Choroid plexus epithelial cell (primary cell): Measurements from ENCODE around the gene DHX40.

Experiments
- DNase-seq: peaks from one replicate; pipeline ENCODE4 v3.0.0-alpha.2; 2010; ENCODE audit warnings: low read depth
- H3K4me3 ChIP-seq: 2 replicates; pipeline ENCODE4 v1.5.1; 2011; ENCODE audit warnings: low read depth, mild to moderate bottlenecking, control low read depth, low read length, moderate library complexity
- TF ChIP-seq, protein P1 (sequence below): conservative IDR thresholded peaks from 2 replicates; pipeline ENCODE4 v1.5.1; 2011; ENCODE audit warnings: low read depth, mild to moderate bottlenecking, control low read depth, inconsistent platforms, low read length, moderate library complexity

Gene DHX40

DNA sequence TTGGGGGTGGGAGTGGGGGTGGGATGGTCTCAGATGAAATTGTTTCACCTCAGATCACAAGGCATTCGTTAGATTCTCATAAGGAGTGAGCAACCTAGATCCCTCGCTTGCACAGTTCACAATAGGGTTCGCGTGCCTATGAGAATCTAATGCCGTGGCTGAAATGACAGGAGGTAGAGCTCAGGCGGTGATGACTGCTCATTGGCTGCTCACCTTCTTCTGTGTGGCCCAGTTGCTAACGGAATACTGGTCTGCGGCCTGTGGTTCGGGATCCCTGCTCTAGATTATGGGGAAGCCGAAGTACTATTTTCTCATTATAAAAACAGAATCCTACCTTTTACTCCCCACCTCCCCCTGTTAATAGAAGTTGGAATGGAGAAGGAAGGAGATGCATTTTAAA is 73.1 kb downstream of the DHX40 start:
- H3K4me3 ChIP-seq, result no peak overlapping the region
- TF ChIP-seq, protein P1, sequence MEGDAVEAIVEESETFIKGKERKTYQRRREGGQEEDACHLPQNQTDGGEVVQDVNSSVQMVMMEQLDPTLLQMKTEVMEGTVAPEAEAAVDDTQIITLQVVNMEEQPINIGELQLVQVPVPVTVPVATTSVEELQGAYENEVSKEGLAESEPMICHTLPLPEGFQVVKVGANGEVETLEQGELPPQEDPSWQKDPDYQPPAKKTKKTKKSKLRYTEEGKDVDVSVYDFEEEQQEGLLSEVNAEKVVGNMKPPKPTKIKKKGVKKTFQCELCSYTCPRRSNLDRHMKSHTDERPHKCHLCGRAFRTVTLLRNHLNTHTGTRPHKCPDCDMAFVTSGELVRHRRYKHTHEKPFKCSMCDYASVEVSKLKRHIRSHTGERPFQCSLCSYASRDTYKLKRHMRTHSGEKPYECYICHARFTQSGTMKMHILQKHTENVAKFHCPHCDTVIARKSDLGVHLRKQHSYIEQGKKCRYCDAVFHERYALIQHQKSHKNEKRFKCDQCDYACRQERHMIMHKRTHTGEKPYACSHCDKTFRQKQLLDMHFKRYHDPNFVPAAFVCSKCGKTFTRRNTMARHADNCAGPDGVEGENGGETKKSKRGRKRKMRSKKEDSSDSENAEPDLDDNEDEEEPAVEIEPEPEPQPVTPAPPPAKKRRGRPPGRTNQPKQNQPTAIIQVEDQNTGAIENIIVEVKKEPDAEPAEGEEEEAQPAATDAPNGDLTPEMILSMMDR, result no peak
- DNase-seq, result no peak

GRCh38 chr17:59641799-59642484 is 76.5 kb downstream of the DHX40 start:
- no peak overlapping the region for H3K4me3 ChIP-seq
- TF ChIP-seq, protein P1, result no peak
- no peak for DNase-seq

GRCh38 chr17:59642565-59642964 is 77.2 kb downstream of the DHX40 start:
- TF ChIP-seq, protein P1, result no peak
- H3K4me3 ChIP-seq, result no peak overlapping the region
- no peak for DNase-seq

DNA sequence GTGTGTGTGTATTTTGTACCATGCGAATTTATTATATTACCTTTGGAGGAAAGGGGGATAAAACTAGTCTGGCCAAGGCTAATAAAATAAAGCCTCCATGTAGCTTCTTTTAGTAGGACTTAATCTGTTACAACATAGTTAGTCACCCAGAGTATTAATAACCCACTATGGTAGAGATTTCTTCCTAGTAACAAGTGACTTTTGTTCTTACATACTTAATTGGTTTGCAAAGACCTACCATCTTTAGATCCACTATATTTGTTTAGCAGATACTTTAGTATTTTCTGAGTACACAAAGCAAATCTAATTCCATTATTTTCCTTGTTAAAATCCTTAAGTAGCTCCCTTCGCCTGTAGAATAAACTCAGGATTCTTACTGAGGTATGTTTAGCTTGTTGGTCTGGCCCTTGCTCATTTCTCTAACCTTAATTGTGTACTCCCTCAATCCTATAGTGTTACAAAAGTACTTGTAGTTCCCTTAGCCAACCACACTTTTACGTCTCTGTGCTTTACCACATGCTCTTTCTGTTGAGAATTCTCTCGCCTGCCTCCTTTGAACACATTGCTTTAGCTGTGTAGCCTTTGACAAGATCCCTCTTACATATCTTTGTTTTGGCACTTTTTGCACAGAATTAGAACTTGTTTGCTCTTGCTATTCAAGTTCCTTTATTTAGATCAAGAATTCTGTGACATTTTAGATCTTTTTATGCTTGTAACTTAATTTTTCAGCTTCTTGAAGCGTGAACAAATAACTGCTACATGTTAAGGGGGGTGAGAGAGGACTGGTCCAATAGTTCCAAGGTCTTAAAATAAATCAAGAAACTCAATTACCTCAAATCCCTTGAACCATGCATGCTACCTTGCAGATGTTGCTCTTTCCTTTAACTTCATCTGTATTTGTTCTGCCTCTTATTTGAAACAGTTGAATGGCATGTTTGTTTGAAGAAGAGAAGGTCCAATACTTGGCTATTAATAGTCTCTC is 78.0 kb downstream of the DHX40 start:
- DNase-seq, result peak; percentile 65
- H3K4me3 ChIP-seq, result no peak overlapping the region
- TF ChIP-seq, protein P1, result no peak

DNA sequence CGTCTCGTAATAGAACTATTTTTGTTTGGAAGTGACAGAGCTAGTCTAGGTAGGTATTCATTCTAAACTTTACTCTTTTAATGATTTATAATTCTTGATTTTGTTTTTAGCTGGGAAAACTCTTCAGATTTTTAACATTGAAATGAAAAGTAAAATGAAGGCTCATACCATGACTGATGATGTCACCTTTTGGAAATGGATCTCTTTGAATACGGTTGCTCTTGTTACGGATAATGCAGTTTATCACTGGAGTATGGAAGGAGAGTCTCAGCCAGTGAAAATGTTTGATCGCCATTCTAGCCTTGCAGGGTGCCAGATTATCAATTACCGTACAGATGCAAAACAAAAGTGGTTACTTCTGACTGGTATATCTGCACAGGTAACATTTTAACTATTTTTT is 81.9 kb downstream of the DHX40 start:
- no peak for DNase-seq
- TF ChIP-seq, protein P1, result no peak
- no peak overlapping the region for H3K4me3 ChIP-seq

DNA sequence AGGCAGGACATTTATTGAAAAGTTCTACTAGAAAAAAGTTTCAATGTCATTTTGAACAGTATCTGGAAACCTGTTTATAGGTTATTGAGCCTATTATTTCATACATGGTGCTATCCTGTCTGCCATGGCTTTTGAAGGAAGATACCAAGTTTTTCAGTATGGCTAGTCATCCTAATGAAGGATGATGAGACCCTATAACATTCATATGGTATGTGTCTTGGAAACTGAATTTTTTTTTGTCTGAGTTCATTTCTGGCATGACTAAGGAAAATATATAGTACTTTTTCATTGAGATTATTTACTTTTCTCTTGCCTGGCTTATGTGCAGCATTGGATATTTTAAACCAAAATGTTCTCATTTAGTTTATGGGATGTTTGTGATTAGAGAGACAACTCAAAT is 84.5 kb downstream of the DHX40 start:
- TF ChIP-seq, protein P1, result no peak
- DNase-seq, result no peak
- H3K4me3 ChIP-seq, result no peak overlapping the region
